HCT116 (cell line): ENCODE results near the gene SLC1A4. TPM values are rescaled to one million over a fixed set of nuclear protein-coding genes. Genes with fewer than 3 reads are reported as not detected.

ENCODE experiments used
- ATAC-seq: fragments of 200-7000 bp; cut with Tn5 transposase; 2 replicates; pipeline ENCODE4 v1.9.1; 2020; ENCODE audit warnings: mild to moderate bottlenecking, moderate library complexity
- BruUV-seq: library from RNA; stranded (reverse); fragments of 400-500 nt; replicated peaks from 2 replicates; lab custom pipeline; 2021; lab: Mats Ljungman, UMichigan
- CTCF ChIA-PET: fragments of 300-600 bp; sonication (Branson Sonifier 250); formaldehyde crosslinking; loops from one replicate; lab custom pipeline; 2021; ENCODE audit warnings: antibody characterized with exemption; lab: Charles Lee
- POLR2A ChIA-PET: fragments of 300-600, 350-600 bp; sonication (Branson Sonifier 250); formaldehyde crosslinking; loops from one replicate; lab custom pipeline; 2021; ENCODE audit warnings: antibody characterized with exemption; lab: Charles Lee
- RAD21 ChIA-PET, 2 experiments: fragments of 300-600 bp; sonication (Branson Sonifier 250); formaldehyde crosslinking; loops; one replicate each; lab custom pipeline; 2023; ENCODE audit warnings: low total read pairs in 2 of 2; ENCODE audit not compliant: uncharacterized antibody in 2 of 2, unreplicated experiment in 2 of 2, low non-redundant PET in 1 of 2; lab: Charles Lee
- DNase-seq: peaks from one replicate; pipeline ENCODE4 v3.0.0-alpha.2; 2010; ENCODE audit warnings: low read depth, low spot score
- H2AFZ ChIP-seq: fragments of 200-600 bp; shearing (Covaris generic), sonication (generic); 2 replicates; pipeline ENCODE4 v1.6.1; 2017; ENCODE audit warnings: low read depth, mixed run types, mixed read lengths, antibody characterized with exemption, low read length; ENCODE audit not compliant: poor library complexity, severe bottlenecking
- H3K27ac ChIP-seq: 2 replicates; pipeline ENCODE4 v1.5.1; 2012; ENCODE audit warnings: low read depth, low read length
- H3K27me3 ChIP-seq: fragments of 200-600 bp; sonication (generic); 2 replicates; pipeline ENCODE4 v1.6.1; 2016; ENCODE audit warnings: mixed run types, low read length, mixed read lengths; ENCODE audit not compliant: insufficient read depth
- H3K36me3 ChIP-seq, 2 experiments: fragments of 200-500 bp in 1 of 2; fragments of 200-600 bp in 1 of 2; sonication (Bioruptor generic) in 1 of 2; sonication (generic) in 1 of 2; 2 replicates each; pipeline versions ENCODE4 v1.5.1 to v1.6.1; 2014 to 2016; ENCODE audit warnings: low read length in 2 of 2, inconsistent platforms in 1 of 2, mixed read lengths in 1 of 2, mixed run types in 1 of 2; ENCODE audit not compliant: insufficient read depth in 2 of 2, control insufficient read depth in 1 of 2
- H3K4me1 ChIP-seq, 2 experiments: fragments of 200-600 bp in 1 of 2; sonication (generic) in 1 of 2; 2 replicates each; pipeline versions ENCODE4 v1.5.1 to v1.6.1; 2012 to 2017; ENCODE audit warnings: low read length in 2 of 2, inconsistent platforms in 1 of 2, mild to moderate bottlenecking in 1 of 2, mixed read lengths in 1 of 2, mixed run types in 1 of 2, moderate library complexity in 1 of 2; ENCODE audit not compliant: insufficient read depth in 2 of 2, control insufficient read depth in 1 of 2
- H3K4me2 ChIP-seq: fragments of 200-600 bp; sonication (generic); 2 replicates; pipeline ENCODE4 v1.6.1; 2017; ENCODE audit warnings: mixed run types, low read length, mixed read lengths
- H3K4me3 ChIP-seq, 2 experiments: fragments of 200-600 bp in 1 of 2; sonication (generic) in 1 of 2; replicated peaks in 1 of 2; 2 replicates each; pipeline ENCODE4 v1.5.1; 2011 to 2016; ENCODE audit warnings: low read length in 2 of 2, control low read depth in 1 of 2, low read depth in 1 of 2, mild to moderate bottlenecking in 1 of 2, mixed read lengths in 1 of 2, mixed run types in 1 of 2
- H3K79me2 ChIP-seq: fragments of 200-600 bp; sonication (generic); 2 replicates; pipeline ENCODE4 v1.6.1; 2017; ENCODE audit warnings: mild to moderate bottlenecking, mixed run types, low read length, moderate library complexity, mixed read lengths; ENCODE audit not compliant: insufficient read depth
- H3K9ac ChIP-seq: fragments of 200-600 bp; sonication (generic); 2 replicates; pipeline ENCODE4 v1.6.1; 2016; ENCODE audit warnings: low read length, mixed read lengths
- H3K9me2 ChIP-seq: fragments of 200-600 bp; sonication (generic), shearing (Covaris generic); 2 replicates; pipeline ENCODE4 v1.6.1; 2017; ENCODE audit warnings: mixed run types, mild to moderate bottlenecking, moderate library complexity; ENCODE audit not compliant: insufficient read depth
- H3K9me3 ChIP-seq, 2 experiments: fragments of 200-500 bp in 1 of 2; fragments of 200-600 bp in 1 of 2; sonication (Bioruptor generic) in 1 of 2; sonication (generic) in 1 of 2; 2 replicates each; pipeline ENCODE4 v1.6.1; 2014 to 2017; ENCODE audit warnings: low read length in 2 of 2, mixed read lengths in 2 of 2, inconsistent platforms in 1 of 2, low read depth in 1 of 2, mild to moderate bottlenecking in 1 of 2, mixed run types in 1 of 2, moderate library complexity in 1 of 2; ENCODE audit not compliant: control insufficient read depth in 1 of 2, insufficient read depth in 1 of 2
- H4K20me1 ChIP-seq: fragments of 200-600 bp; sonication (generic), shearing (Covaris generic); 2 replicates; pipeline ENCODE4 v1.6.1; 2017; ENCODE audit warnings: mixed run types, mild to moderate bottlenecking, moderate library complexity; ENCODE audit not compliant: insufficient read depth
- ATF3 ChIP-seq: IDR thresholded peaks from 2 replicates; pipeline ENCODE4 v1.6.1; 2012
- CEBPB ChIP-seq: IDR thresholded peaks from 2 replicates; pipeline ENCODE4 v1.6.1; 2012; ENCODE audit warnings: low read depth
- CTCF ChIP-seq, 3 experiments: fragments of 200-600 bp in 1 of 3; sonication (generic) in 1 of 3; IDR thresholded peaks in 2 of 3; conservative IDR thresholded peaks in 1 of 3; 2 replicates each; pipeline ENCODE4 v1.5.1; 2012 to 2017; ENCODE audit warnings: low read depth in 2 of 3, low read length in 2 of 3, antibody characterized with exemption in 1 of 3, borderline replicate concordance in 1 of 3, control low read depth in 1 of 3, mild to moderate bottlenecking in 1 of 3, mixed read lengths in 1 of 3, mixed run types in 1 of 3, moderate library complexity in 1 of 3; ENCODE audit not compliant: insufficient read depth in 1 of 3
- FOSL1 ChIP-seq: IDR thresholded peaks from 2 replicates; pipeline ENCODE4 v1.6.1; 2012; ENCODE audit warnings: low read depth
- RAD21 ChIP-seq: IDR thresholded peaks from 2 replicates; pipeline ENCODE4 v1.6.1; 2012; ENCODE audit warnings: low read depth, mild to moderate bottlenecking
- SRF ChIP-seq: IDR thresholded peaks from 2 replicates; pipeline ENCODE4 v1.6.1; 2012; ENCODE audit warnings: low read depth
- TCF7L2 ChIP-seq: IDR thresholded peaks from 2 replicates; pipeline ENCODE4 v1.7.0; 2011; ENCODE audit warnings: borderline replicate concordance, inconsistent platforms; ENCODE audit not compliant: insufficient read depth, insufficient read length; ENCODE audit errors: extremely low read depth
- YY1 ChIP-seq: IDR thresholded peaks from 2 replicates; pipeline ENCODE4 v1.6.1; 2011; ENCODE audit warnings: low read length, low read depth, moderate library complexity, mild to moderate bottlenecking; ENCODE audit not compliant: insufficient replicate concordance; ENCODE audit errors: extremely low read depth
- ZFX ChIP-seq: fragments of 450-650 bp; IDR thresholded peaks from 2 replicates; pipeline ENCODE4 v1.6.1; 2017
- ZNF274 ChIP-seq: fragments of 200-500 bp; sonication (Bioruptor generic); IDR thresholded peaks from 2 replicates; pipeline ENCODE4 v1.6.1; 2014; ENCODE audit warnings: mild to moderate bottlenecking, low read depth, low read length, inconsistent platforms
- intact Hi-C: fragments of 100-400 bp; cut with micrococcal nuclease; formaldehyde crosslinking; loops from 2 replicates; pipeline ENCODE4 v1.10.0; 2022
- total RNA-seq: library from RNA; stranded (reverse); gene quantifications from one replicate; pipeline ENCODE4 v1.2.1, GENCODE V29; 2021; ENCODE audit not compliant: unreplicated experiment

Gene SLC1A4
- total RNA-seq, 1 experiment from 2014 or later: 9.2 TPM

- RAD21 ChIA-PET: no interaction called here
- no peak overlapping the region for H3K4me3 ChIP-seq
- H3K36me3 ChIP-seq: no peaks in the 10 kb centered on the region
- intact Hi-C loops: no loop called here
- no peaks in the 10 kb centered on the region for H4K20me1 ChIP-seq
- no peaks in the 10 kb centered on the region for H3K79me2 ChIP-seq
- H2AFZ ChIP-seq: no peak overlapping the region
- TF ChIP-seq CTCF (IDR thresholded peaks at IDR 0.05 in 2 of 3, conservative IDR thresholded peaks at IDR 0.05 in 1 of 3; ENCODE audit: borderline replicate concordance in 1 of 3, insufficient read depth in 1 of 3, low read depth in 2 of 3, low read length in 2 of 3) (peak; percentile 8 to 39 (median 32); a peak in 4 of 6 replicates), RAD21 (0 out of 2 replicates have a peak, but pooled peaks have one; percentile 14), FOSL1 (no peak)
- H3K9me2 ChIP-seq: no peaks in the 10 kb centered on the region
- no peak overlapping the region for H3K9ac ChIP-seq
- CTCF ChIA-PET: interaction anchor here (0.7 to 1.0 kb wide), 3 partner anchors 39 to 169 kb away, joined by 3 to 4 read pairs (median 4); no protein-coding TSS in a partner anchor
- ATAC-seq (peak; percentile 47; the same call in 1 of the 2 replicates), DNase-seq (no peak)
- H3K4me2 ChIP-seq: no peak overlapping the region
- no peaks in the 10 kb centered on the region for H3K4me1 ChIP-seq
- no peaks in the 10 kb centered on the region for H3K9me3 ChIP-seq
- no peaks in the 10 kb centered on the region for H3K27me3 ChIP-seq
- BruUV-seq: no TSS peak
- no peak overlapping the region for H3K27ac ChIP-seq
- POLR2A ChIA-PET: interaction anchor here (0.5 kb wide), 1 partner anchor 43 kb away, joined by 3 read pairs; no protein-coding TSS in a partner anchor
Observed at GRCh38 chr2:65017335-65017734, 28.1 kb downstream of the SLC1A4 start.

- H3K9me2 ChIP-seq: no peaks in the 10 kb centered on the region
- H2AFZ ChIP-seq: no peak overlapping the region
- BruUV-seq: no TSS peak
- POLR2A ChIA-PET: interaction anchor here (0.5 kb wide), 1 partner anchor 43 kb away, joined by 3 read pairs; no protein-coding TSS in a partner anchor
- no peaks in the 10 kb centered on the region for H3K36me3 ChIP-seq
- no peaks in the 10 kb centered on the region for H3K4me1 ChIP-seq
- intact Hi-C loops: no loop called here
- H3K79me2 ChIP-seq: no peaks in the 10 kb centered on the region
- TF ChIP-seq ZNF274 (no peak), ZFX (no peak), ATF3 (no peak), YY1 (no peak), TCF7L2 (no peak), CEBPB (no peak), SRF (no peak)
- TF ChIP-seq, all 23 proteins: peak for 0
- ATAC-seq (no peak), DNase-seq (no peak)
- Histone ChIP-seq H3K27ac (no peak overlapping the region), H3K9me3 (no peaks in the 10 kb centered on the region), H3K4me3 (no peak overlapping the region), H3K9ac (no peak overlapping the region), H3K27me3 (no peaks in the 10 kb centered on the region), H4K20me1 (no peaks in the 10 kb centered on the region), H3K4me2 (no peak overlapping the region)
- ChIA-PET CTCF (interaction anchor here (1.0 kb wide), 1 partner anchor 100 kb away, joined by 4 read pairs; no protein-coding TSS in a partner anchor), RAD21 (no interaction called here)
Observed at GRCh38 chr2:65018141-65018582, 29.0 kb downstream of the SLC1A4 start.
